ENCODE results near the gene RNF225.

RNF225 gene

DNA sequence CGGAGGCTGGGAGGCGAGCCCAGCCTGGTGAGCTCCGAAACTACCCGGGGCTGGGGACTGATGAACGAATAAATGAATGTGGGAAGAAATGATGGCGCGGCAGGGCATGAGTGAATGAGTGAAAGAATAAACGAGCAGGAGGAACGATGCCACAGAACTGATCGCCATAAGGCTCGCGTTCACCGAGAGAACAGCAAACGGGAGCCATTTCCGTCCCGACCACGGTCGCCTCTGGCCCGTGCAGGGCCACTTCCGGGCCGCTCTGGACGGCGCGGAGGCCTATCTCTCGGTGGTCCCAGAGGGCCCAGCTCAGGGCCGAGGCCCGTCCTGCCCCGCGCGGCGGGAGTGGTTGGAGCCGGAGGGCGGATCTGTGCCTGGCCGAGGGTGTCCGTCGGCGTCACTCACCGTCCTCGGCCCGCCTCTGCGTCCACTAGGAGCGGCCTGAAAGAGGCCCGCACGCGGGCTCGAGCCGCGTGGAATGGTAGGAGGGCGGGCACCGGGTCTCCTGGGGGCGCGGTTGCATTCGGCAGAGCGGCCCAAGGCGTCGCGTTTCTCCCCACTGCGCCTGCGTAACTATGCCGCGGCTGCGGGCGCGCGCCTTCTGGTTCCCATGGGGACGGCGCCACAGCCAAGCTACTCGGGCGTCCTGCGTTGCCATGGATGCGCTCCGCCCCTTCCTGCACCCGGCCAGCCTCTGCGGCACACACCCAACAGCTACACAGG is 33.0 kb upstream of the RNF225 start, which contains the start of gene ZNF497:
TSS of gene ZNF497 (minus strand) at position 480 of the 723 bp plus-strand sequence. CDS start 5,116 bp downstream, outside the sequence.
- Histone ChIP-seq H3K79me2 (no peaks in the 10 kb centered on the region), H3K36me3 (ENCODE audit: control insufficient read depth, insufficient read depth, low read length) (no peaks in the 10 kb centered on the region), H3K4me1 (no peaks in the 10 kb centered on the region), H3K9ac (peak within 1 kb of the TSS; percentile 87), H3K27ac (peak within 1 kb of the TSS; percentile 98), H3K4me2 (ENCODE audit: low read length) (peak within 1 kb of the TSS; percentile 100), H2AFZ (peak within 1 kb of the TSS; percentile 97), H3K27me3 (ENCODE audit: control insufficient read depth, insufficient read depth, low read length) (no peaks in the 10 kb centered on the region), H3K9me3 (ENCODE audit: control insufficient read depth, low read length) (no peaks in the 10 kb centered on the region), H3K4me3 (ENCODE audit: low read depth, low read length) (peak within 1 kb of the TSS; percentile 93)
- TF ChIP-seq, protein P1, sequence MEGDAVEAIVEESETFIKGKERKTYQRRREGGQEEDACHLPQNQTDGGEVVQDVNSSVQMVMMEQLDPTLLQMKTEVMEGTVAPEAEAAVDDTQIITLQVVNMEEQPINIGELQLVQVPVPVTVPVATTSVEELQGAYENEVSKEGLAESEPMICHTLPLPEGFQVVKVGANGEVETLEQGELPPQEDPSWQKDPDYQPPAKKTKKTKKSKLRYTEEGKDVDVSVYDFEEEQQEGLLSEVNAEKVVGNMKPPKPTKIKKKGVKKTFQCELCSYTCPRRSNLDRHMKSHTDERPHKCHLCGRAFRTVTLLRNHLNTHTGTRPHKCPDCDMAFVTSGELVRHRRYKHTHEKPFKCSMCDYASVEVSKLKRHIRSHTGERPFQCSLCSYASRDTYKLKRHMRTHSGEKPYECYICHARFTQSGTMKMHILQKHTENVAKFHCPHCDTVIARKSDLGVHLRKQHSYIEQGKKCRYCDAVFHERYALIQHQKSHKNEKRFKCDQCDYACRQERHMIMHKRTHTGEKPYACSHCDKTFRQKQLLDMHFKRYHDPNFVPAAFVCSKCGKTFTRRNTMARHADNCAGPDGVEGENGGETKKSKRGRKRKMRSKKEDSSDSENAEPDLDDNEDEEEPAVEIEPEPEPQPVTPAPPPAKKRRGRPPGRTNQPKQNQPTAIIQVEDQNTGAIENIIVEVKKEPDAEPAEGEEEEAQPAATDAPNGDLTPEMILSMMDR (IDR thresholded peaks at IDR 0.05), result peak; percentile 14

DNA sequence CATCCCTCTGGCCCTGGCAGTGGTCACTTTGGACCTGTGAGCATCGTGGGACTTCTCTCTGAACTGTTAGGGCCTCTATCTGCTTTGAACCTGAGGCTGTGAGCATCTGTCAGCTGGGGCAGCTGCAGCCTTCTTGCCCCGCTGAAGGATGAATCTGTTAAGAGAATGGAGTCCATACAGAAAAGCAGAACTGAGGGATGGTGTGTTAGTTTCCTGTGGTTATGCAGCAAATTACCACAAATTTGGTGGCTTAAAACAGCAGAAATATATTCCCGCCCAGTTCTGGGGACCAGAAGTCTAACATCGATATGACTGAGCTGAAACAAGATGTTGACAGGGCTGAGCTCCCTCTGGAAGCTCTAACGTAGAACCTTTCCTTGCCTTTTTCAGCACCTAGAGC is 31.3 kb upstream of the RNF225 start:
- no peaks in the 10 kb centered on the region for H3K79me2 ChIP-seq
- no peak overlapping the region for H3K4me3 ChIP-seq (ENCODE audit: low read depth, low read length)
- H3K9me3 ChIP-seq (ENCODE audit: control insufficient read depth, low read length), result no peaks in the 10 kb centered on the region
- no peak overlapping the region for H3K27ac ChIP-seq
- no peak overlapping the region for H3K4me2 ChIP-seq (ENCODE audit: low read length)
- no peaks in the 10 kb centered on the region for H3K36me3 ChIP-seq (ENCODE audit: control insufficient read depth, insufficient read depth, low read length)
- H3K9ac ChIP-seq, result no peak overlapping the region
- TF ChIP-seq, protein P1 (IDR thresholded peaks at IDR 0.05), result no peak
- H3K27me3 ChIP-seq (ENCODE audit: control insufficient read depth, insufficient read depth, low read length), result no peaks in the 10 kb centered on the region
- H2AFZ ChIP-seq, result no peak overlapping the region
- H3K4me1 ChIP-seq, result no peaks in the 10 kb centered on the region

DNA sequence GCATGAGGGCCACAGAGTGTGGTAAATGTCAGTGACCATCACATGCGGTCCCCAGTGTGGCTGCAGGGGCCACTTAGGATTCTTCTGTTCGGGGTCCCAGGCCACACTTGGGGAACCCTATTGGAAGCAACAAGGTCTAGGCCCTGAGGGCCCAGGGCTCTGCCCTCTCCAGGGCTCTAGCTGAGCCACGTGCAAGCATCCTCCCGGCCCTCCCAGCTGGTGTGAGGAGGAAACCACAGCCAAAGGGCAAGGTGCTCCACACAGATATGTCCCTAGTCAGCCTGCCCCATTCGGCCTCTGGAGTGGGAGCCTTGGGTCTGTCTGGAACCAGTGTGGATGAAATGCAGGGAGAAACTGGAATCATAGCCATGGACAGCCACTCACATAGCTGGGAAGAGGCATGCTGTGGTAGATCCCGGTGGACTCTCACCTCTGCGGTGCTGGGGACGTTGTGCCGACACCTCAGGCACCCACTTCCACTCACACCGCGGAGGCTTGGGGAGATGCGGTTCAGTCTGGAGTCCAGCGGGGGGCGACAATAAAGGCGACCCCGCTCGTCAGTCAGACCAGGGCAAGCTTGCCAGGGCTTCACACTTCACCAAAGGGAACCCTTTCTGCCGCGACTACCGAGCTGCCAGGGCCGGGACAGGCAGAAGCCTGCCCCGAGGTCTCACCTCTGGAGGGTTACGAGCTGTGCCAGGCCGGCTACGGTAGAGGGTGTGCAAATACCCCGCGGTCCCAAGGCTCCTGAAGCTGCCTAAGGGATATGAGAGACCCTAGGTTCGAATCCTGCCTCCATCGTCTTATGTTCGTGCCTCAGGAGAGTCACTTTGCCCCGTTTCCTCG is 28.6 kb upstream of the RNF225 start:
- no peak overlapping the region for H2AFZ ChIP-seq
- H3K4me2 ChIP-seq (ENCODE audit: low read length), result no peak overlapping the region
- TF ChIP-seq, protein P1 (IDR thresholded peaks at IDR 0.05), result no peak
- no peak overlapping the region for H3K27ac ChIP-seq
- no peaks in the 10 kb centered on the region for H3K9me3 ChIP-seq (ENCODE audit: control insufficient read depth, low read length)
- no peaks in the 10 kb centered on the region for H3K27me3 ChIP-seq (ENCODE audit: control insufficient read depth, insufficient read depth, low read length)
- H3K79me2 ChIP-seq, result no peaks in the 10 kb centered on the region
- H3K36me3 ChIP-seq (ENCODE audit: control insufficient read depth, insufficient read depth, low read length), result no peaks in the 10 kb centered on the region
- H3K9ac ChIP-seq, result no peak overlapping the region
- no peak overlapping the region for H3K4me3 ChIP-seq (ENCODE audit: low read depth, low read length)
- H3K4me1 ChIP-seq, result no peaks in the 10 kb centered on the region

DNA sequence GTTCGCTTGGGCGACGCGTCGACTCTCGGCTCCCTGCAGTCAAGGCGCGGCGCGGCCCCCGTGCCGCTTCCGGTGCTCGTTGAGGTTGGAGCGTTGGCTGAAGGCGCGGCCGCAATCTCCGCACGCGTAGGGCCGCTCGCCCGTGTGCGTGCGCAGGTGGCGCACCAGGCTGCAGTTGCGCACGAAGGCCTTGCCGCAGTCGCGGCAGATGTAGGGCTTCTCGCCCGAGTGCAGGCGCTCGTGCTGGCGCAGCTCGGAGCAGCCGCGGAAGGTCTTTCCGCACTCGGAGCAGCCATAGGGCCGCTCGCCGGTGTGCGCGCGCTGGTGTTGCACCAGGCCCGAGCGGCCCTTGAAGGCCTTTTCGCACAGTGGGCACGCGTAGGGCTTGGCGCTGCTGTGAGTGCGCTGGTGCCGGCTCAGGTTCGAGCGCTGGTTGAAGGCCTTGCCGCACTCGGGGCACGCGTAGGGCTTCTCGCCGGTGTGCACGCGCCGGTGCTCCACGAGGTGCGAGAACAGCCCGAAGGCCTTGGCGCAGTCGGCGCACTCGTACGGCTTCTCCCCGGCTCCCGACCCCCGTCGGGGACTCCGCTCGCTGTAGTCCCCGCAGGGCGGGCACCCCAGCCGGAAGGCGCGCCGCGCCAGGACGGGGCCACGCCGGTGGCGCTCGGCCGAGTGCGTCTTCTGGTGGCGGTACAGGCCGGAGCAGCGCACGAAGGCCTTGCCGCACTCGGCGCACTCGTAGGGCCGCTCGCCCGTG is 27.6 kb upstream of the RNF225 start:
- H3K27ac ChIP-seq, result no peak overlapping the region
- no peaks in the 10 kb centered on the region for H3K79me2 ChIP-seq
- H3K4me1 ChIP-seq, result no peaks in the 10 kb centered on the region
- no peaks in the 10 kb centered on the region for H3K36me3 ChIP-seq (ENCODE audit: control insufficient read depth, insufficient read depth, low read length)
- TF ChIP-seq, protein P1 (IDR thresholded peaks at IDR 0.05), result no peak
- no peak overlapping the region for H3K9ac ChIP-seq
- H3K9me3 ChIP-seq (ENCODE audit: control insufficient read depth, low read length), result no peaks in the 10 kb centered on the region
- no peaks in the 10 kb centered on the region for H3K27me3 ChIP-seq (ENCODE audit: control insufficient read depth, insufficient read depth, low read length)
- H3K4me3 ChIP-seq (ENCODE audit: low read depth, low read length), result no peak overlapping the region
- H2AFZ ChIP-seq, result no peak overlapping the region
- no peak overlapping the region for H3K4me2 ChIP-seq (ENCODE audit: low read length)

Measured in parathyroid adenoma (tissue), 2 donors.